ENCODE data around the gene DYNC1LI2.

DYNC1LI2 gene

GRCh38 chr16:66696669-66697630, 54.5 kb downstream of the DYNC1LI2 start, which contains the start of gene CMTM4:
CMTM4 (minus strand) TSS chr16:66696743; CDS start chr16:66696525, 218 bp downstream.
- peak; percentile 95 for DNase-seq (ENCODE audit: extremely low spot score)
- TF ChIP-seq CTCF (IDR thresholded peaks at IDR 0.05; ENCODE audit: control extremely low read depth, extremely low read depth, low read depth, missing control alignments) = peak; percentile 43
- ChIA-PET POLR2A (no interaction called here), CTCF (interaction anchor here (0.6 to 2.0 kb wide), 10 partner anchors 10 to 160 kb away, joined by 3 to 8 read pairs (median 4); partner anchors contain the start of genes DYNC1LI2 and NAE1)

GRCh38 chr16:66695935-66696668, 55.3 kb downstream of the DYNC1LI2 start:
- POLR2A ChIA-PET = no interaction called here
- DNase-seq (ENCODE audit: extremely low spot score) = no peak
- TF ChIP-seq CTCF (IDR thresholded peaks at IDR 0.05; ENCODE audit: control extremely low read depth, extremely low read depth, low read depth, missing control alignments) = no peak
- CTCF ChIA-PET = interaction anchor here (1.0 to 2.0 kb wide), 4 partner anchors 45 to 240 kb away, joined by 3 to 8 read pairs (median 4); partner anchors contain the start of gene DYNC1LI2

GRCh38 chr16:66695471-66695934, 55.9 kb downstream of the DYNC1LI2 start:
- ChIA-PET CTCF (interaction anchor here (0.7 to 1.5 kb wide), 4 partner anchors 45 to 240 kb away, joined by 3 to 4 read pairs (median 3); partner anchors contain the start of gene DYNC1LI2), POLR2A (no interaction called here)
- no peak for DNase-seq (ENCODE audit: extremely low spot score)
- no peak for TF ChIP-seq CTCF (IDR thresholded peaks at IDR 0.05; ENCODE audit: control extremely low read depth, extremely low read depth, low read depth, missing control alignments)

- CTCF ChIA-PET = interaction anchor here (1.2 kb wide), 1 partner anchor 31 kb away, joined by 4 read pairs; no protein-coding TSS in a partner anchor
- TF ChIP-seq CTCF (IDR thresholded peaks at IDR 0.05; ENCODE audit: control extremely low read depth, extremely low read depth, low read depth, missing control alignments) = no peak
- no peak for DNase-seq (ENCODE audit: extremely low spot score)
- POLR2A ChIA-PET = no interaction called here
Measured at GRCh38 chr16:66693149-66693548, 58.3 kb downstream of the DYNC1LI2 start.

- CTCF ChIA-PET = interaction anchor here (0.9 to 2.4 kb wide), 4 partner anchors 30 to 285 kb away, joined by 3 to 11 read pairs (median 4); no protein-coding TSS in a partner anchor
- POLR2A ChIA-PET = no interaction called here
- no peak for TF ChIP-seq CTCF (IDR thresholded peaks at IDR 0.05; ENCODE audit: control extremely low read depth, extremely low read depth, low read depth, missing control alignments)
- no peak for DNase-seq (ENCODE audit: extremely low spot score)
Measured at GRCh38 chr16:66692341-66692740, 59.1 kb downstream of the DYNC1LI2 start.

- no peak for TF ChIP-seq CTCF (IDR thresholded peaks at IDR 0.05; ENCODE audit: control extremely low read depth, extremely low read depth, low read depth, missing control alignments)
- CTCF ChIA-PET = interaction anchor here (0.8 to 2.4 kb wide), 6 partner anchors 33 to 284 kb away, joined by 3 to 11 read pairs (median 3); partner anchors contain the start of gene DYNC1LI2
- no peak for DNase-seq (ENCODE audit: extremely low spot score)
- POLR2A ChIA-PET = no interaction called here
Measured at GRCh38 chr16:66691234-66691633, 60.2 kb downstream of the DYNC1LI2 start.
